HL-60 (cell line): ENCODE data around the gene ZNF782.

Source experiments
- DNase-seq, 2 experiments: peaks; one replicate each; pipeline ENCODE4 v3.0.0-alpha.2; 2010 to 2020; ENCODE audit warnings: low read depth in 1 of 2, low spot score in 1 of 2
- H3K27ac ChIP-seq: fragments of 250-450 bp; sonication (Bioruptor Pico); replicated peaks from 2 replicates; pipeline ENCODE4 v1.5.1; 2020; ENCODE audit warnings: mild to moderate bottlenecking, moderate library complexity
- H3K27me3 ChIP-seq: fragments of 250-450 bp; sonication (Bioruptor Pico); 2 replicates; pipeline ENCODE4 v1.5.1; 2021; ENCODE audit warnings: mild to moderate bottlenecking, moderate library complexity; ENCODE audit not compliant: insufficient read depth, poor library complexity, severe bottlenecking
- H3K4me3 ChIP-seq: replicated peaks from 2 replicates; pipeline ENCODE4 v1.5.1; 2011; ENCODE audit warnings: mild to moderate bottlenecking, control low read depth, low read length; ENCODE audit not compliant: insufficient read depth
- CTCF ChIP-seq: IDR thresholded peaks from one replicate; pipeline ENCODE4 v1.5.1; 2011; ENCODE audit warnings: low read length, control low read depth, inconsistent platforms; ENCODE audit not compliant: insufficient read depth
- GABPA ChIP-seq: IDR thresholded peaks from 2 replicates; pipeline ENCODE4 v1.6.1; 2012; ENCODE audit warnings: low read depth
- POLR2AphosphoS5 ChIP-seq: IDR thresholded peaks from 2 replicates; pipeline ENCODE4 v1.6.1; 2012; ENCODE audit warnings: low read depth
- REST ChIP-seq: IDR thresholded peaks from 2 replicates; pipeline ENCODE4 v1.6.1; 2012; ENCODE audit warnings: low read depth; ENCODE audit not compliant: insufficient replicate concordance
- SPI1 ChIP-seq: IDR thresholded peaks from 2 replicates; pipeline ENCODE4 v1.6.1; 2012; ENCODE audit warnings: low read depth, mild to moderate bottlenecking, borderline replicate concordance

Gene ZNF782

GRCh38 chr9:96874201-96874785 lies 20.0 kb upstream of the ZNF782 start:
- H3K4me3 ChIP-seq: no peak overlapping the region
- DNase-seq: no peak
- no peak overlapping the region for H3K27ac ChIP-seq
- H3K27me3 ChIP-seq: no peaks in the 10 kb centered on the region
- TF ChIP-seq SPI1 (no peak), POLR2AphosphoS5 (no peak), CTCF (no peak), REST (no peak), GABPA (no peak)

GRCh38 chr9:96871176-96871575 lies 16.9 kb upstream of the ZNF782 start:
- Histone ChIP-seq H3K27ac (no peak overlapping the region), H3K4me3 (no peak overlapping the region), H3K27me3 (no peaks in the 10 kb centered on the region)
- no peak for DNase-seq
- TF ChIP-seq REST: no peak
- no peak for TF ChIP-seq GABPA
- no peak for TF ChIP-seq POLR2AphosphoS5
- no peak for TF ChIP-seq CTCF
- TF ChIP-seq SPI1: no peak

- TF ChIP-seq SPI1 (no peak), POLR2AphosphoS5 (no peak), CTCF (no peak), GABPA (no peak), REST (no peak)
- Histone ChIP-seq H3K27ac (no peak overlapping the region), H3K4me3 (no peak overlapping the region), H3K27me3 (no peaks in the 10 kb centered on the region)
- DNase-seq: no peak
These were observed 14.4 kb upstream of the ZNF782 start for GRCh38 chr9:96868709-96869108.
